IPS DF 4.7 (cell line): Measurements from ENCODE around the gene THOC1.

ENCODE experiments used
- DNase-seq: peaks from one replicate; pipeline ENCODE4 v3.0.0-alpha.2; 2013; ENCODE audit warnings: low spot score; ENCODE audit errors: extremely low read depth

Gene THOC1

DNA sequence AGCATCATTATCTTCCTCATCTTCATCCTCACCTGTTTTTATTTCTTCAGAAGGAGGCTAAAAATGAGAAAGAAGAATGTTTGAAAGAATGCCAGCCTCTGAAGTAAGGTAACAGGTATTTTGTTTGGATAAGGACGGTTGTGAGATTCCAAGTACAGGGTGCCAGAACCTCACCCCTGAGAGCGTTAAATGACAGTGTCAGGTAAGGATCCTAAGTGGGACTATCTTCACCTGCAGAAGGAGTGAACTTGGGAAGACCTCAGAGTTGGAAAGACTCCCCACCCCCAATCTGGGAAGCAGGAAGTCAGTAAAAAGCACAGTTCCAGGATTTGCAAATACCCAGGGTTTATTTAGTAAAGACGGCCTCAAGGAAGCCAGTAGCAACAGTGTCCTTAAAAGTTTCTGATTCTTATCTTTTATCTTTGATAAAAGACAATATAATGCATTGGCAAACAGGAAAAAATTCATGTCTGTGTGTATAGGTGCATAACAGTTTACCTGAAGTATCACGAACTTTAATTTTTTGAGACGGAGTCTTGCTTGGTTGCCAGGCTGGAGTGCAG is 52.3 kb downstream of the THOC1 start:
- DNase-seq, result no peak

DNA sequence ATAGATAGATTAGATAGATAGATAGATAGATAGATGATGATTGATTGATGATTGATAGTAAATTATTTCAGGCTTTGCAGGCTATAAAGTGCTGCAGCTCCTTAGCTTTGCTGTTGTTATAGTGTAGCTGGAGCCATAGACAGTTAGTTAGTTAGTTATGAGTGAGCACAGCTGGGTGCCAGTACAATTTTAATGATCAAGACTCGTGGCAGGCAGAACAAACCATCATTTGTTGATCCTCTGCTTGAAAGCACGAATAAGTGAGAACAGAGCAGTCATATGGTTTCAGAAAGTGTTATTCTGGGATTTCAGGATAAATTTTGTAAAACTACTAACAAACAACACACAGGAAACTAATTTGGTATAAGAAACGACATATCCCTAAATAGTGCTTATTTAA is 53.9 kb downstream of the THOC1 start:
- no peak for DNase-seq

DNA sequence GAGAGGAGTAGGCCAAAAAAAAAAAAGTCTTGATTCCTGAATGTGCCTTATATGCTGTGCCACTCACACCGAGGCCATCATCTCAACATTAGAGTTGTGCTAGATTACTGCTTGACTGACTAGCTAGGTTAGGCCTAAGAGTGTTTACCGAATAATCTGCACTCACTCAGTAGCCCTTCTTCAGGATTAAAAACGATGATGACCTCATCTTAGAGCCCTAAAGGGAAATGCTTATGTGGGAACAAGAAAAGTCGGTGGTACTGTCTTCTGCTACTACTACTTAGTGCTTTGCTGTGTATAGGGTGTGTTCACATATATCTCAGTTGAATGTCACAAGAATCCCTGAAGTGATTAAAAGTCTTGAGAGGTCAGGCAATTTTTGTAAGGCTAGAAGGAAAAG is 54.3 kb downstream of the THOC1 start:
- DNase-seq, result no peak

DNA sequence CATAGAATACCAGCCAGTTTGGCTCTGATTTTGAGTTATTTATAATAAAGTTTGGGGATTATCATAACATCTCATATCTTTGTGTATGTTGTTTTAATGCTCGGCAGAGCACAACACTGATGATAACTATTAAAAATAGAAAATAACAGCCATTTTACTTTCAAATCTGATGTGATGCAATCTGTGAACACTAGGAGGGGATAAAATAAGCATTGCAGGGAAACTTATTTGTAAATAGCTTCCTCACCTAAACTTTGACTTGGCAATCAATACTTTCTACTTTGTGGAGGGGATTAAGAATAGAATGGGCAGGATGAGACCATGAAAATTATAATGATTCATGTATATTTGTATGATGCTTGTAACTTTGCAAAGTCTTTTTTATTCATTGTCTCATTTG is 55.1 kb downstream of the THOC1 start:
- DNase-seq, result no peak

DNA sequence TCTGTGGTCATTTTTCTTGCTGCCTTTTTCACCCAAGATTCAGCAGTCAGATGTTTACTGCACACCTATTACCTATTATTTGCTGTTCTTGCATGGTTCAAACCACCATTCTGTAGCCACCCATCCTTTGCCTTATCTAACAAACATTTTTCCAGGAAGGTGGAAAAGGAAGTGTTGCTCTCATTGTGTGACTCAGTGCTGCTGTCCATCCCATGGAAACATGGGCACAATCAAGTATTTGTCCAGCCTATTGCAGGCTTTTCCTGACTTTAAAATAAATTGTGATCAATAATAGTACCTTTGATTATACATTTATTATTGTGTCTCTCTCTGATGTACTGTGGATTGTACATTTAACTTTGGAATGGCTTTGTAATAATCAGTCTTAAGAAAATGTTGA is 56.3 kb downstream of the THOC1 start:
- DNase-seq, result no peak

DNA sequence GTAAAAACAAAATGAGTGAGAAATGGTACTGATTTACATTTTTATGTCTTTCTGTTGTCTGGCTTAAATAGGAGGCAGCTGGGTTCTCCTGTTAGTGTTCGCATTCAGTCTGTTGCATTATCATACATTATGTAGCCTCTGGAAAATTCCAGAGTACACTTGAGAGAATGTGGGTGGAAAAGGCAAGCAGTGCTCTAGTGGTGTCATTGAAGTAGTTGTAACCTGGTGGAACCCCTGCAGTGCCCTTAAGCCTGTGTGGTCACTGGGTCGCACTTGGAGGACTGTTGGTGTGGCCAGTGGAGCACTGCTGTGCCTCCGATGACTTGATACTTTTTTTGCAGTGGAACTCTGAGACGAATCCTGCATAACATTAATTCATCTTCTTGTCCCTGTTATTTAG is 57.1 kb downstream of the THOC1 start:
- no peak for DNase-seq

DNA sequence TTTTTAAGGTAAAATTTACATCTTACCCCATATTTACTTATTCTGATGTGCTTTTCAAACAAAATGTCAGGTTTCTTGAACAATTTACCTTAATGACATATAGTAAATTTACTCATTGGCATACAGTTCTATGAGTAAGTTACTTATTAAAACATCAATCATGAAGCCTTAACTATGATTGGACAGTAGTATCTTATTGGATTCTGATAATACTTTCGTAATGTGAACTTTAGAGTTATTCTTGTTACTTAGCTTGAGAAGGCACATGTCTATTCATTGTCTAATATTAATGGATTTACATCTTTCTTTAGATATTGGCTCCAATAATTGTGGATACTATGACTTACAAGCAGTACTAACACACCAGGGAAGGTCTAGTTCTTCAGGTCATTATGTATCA is 57.8 kb downstream of the THOC1 start:
- DNase-seq, result no peak

DNA sequence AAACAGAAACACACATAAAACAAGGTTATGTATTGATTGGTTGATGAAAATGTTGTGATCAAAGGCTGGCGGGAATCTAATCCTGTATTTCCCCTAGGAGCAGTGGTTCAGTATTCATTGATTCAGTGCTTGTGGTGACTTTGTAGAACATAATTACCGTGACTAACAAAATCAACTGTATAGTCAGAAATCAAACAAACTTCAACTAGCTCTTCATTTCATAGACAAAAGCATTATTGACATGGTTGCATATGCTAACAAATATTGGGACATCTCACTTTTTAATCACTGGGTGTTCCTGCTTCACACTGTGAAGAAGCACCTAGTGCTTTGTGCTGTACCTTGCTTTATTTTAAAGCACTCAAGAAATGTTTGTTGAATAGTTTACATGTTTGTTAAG is 68.1 kb downstream of the THOC1 start:
- DNase-seq, result no peak

DNA sequence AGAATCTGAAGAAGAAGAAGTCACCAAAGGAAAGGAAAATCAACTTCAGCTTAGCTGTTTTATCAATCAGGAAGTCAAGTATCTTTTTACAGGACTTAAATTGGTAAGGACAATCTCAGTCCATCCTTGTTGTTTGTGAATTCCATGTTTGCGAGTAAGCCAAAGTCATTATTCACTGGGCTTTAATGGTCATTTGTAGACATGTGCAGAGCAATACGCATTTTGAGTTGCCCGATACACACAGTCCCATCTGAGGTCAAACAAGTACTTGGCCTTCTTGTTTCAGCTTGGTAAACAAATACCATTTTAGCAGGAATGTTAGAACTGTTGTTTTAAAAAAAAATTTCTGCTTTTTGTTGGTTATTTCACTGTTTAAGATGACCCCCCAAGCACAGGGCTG is 68.6 kb downstream of the THOC1 start:
- no peak for DNase-seq

DNA sequence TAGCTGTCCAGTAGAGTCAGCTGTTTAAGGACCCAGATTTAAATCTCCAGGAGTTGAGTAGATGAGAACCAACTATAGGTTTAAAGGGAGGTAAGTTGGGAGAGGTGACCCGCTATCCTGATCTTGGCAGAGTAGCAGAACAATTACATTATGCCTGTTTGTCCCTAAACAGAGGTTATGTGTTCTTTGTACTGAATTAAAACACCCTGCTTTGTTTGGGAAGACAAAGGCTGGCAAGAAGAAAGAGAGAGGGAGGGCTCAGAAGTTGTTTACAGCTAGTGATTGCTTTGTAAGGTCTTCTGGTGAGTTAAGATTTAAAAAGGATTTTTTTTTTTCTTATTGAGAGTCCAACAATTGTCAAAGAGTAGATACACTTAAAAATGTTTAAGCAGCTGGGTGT is 72.2 kb downstream of the THOC1 start:
- no peak for DNase-seq

DNA sequence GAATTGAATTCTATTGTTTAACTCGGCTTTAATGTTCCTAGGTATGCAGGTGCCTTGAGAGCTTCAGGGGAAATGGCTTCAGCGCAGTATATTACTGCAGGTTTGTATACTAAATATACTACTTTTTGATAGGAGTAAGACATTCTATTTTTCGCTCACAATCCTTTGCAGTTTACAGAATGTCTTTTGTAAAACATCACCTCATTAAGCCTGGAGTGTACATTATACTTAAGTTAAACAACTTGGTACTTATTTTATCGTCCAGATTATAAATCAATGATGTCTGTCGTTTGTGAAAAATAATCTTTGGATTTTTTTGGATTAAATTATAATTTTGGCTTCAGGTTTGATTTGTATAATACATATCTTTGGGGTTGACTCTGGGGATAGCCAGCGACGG is 75.0 kb downstream of the THOC1 start:
- DNase-seq, result no peak

DNA sequence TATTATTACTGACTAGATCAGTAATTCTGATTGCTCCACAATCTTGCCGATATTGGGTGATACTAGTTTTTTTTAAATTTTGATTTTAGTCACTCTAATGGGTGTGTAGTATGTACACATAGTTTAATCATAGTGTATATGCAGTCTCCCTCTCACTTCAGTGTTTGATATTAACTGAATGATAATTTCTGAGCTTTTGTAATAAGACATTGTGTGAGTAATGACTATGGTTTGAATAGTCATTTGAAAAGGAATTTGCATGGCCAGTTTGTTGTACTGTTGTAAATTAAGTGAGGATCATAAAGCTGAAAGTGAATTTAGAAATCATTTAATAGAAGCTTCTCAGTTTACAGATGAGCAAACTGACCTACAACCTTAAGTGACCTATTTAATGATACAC is 76.1 kb downstream of the THOC1 start:
- DNase-seq, result no peak

DNA sequence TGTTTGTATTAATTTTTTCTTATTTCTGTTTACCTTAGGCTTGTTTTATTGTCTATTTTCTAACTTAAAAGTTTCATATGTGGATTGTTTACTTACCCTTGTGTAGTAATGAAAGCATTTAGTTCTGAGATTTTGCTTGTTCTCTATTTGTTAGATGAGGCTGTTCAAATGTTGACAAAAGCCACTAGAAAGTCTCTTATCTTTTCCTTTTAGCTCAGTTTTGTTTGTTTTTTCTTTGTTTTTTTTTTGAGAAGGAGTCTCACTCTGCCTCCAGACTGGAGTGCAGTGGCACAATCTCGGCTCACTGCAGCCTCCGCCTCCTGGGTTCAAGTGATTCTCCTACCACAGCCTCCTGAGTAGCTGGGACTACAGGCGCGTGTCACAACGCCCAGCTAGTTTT is 78.6 kb downstream of the THOC1 start:
- no peak for DNase-seq

DNA sequence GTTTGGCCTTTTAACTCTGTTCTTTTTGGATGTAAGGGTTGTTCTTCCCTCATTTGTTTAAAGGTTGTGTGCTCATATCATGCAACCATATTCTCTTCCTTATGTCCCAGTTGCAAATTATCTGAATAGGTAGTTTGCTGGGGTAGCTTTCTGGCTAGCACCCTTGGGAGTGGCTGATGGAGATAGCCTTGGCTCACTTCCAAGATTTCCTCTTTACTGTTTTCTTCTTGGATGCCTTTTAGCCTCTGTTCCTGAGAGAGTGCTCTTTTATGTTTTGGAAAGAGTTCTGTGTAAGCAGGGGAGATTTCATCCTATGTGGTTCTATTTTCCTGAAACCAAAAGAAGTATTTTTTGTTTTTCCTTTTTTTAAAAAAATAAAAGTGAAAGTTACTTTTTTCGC is 84.1 kb downstream of the THOC1 start:
- no peak for DNase-seq

DNA sequence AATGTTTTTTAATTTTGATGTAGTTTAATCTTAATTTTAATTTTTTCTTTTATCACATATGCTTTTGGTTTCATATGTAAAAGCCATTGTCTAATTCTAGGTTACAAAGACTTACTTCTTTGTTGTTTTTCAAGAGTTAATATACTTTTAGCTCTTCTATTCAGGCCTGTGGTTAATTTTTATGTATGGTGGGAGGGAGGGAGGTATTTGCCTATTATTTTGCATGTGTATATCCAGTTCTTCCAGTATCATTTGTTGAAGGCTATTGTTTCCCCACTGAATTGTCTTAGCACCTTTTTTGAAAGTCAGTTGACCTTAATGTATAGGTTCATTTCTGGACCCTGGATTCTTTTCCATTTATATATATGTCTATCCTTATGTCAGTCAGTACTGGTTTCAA is 86.1 kb downstream of the THOC1 start:
- no peak for DNase-seq

DNA sequence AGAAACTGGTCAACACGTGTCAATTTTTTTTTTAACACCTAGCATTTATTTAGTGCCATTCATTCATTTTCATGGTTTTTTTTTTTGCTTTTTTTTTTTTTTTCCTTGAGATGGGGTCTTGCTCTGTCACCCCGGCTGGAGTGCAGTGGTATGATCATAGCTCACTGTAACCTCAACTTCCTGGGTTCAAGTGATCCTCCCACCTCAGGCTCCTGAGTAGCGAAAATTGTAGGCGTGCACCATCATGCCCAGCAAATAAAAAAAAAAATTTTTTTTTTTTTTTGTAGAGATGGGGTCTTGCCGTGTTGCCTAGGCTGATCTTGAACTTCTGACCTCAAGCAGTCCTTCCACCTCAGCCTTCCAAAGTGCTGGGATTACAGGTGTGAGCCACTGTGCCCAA is 88.3 kb downstream of the THOC1 start:
- DNase-seq, result no peak

DNA sequence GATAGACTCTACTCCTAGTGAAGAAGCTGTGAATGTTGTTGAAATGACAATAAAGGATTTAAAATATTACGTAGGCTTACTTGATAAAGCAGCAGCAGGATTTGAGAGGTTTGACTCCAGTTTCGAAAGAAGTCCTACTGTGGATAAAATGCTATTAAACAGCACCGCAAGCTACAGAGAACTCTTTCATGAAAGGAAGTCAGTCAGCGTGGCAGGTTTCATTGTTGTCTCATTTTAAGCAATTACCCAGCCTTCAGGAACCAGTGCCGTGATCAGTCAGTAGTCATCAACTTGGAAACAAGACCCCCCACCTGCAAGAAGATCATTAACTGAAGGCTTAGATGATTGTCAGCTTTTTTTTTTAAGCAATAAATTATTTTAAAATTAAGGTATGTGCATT is 95.5 kb downstream of the THOC1 start:
- DNase-seq, result no peak
